ENCODE data around the gene KANK3.
"Not testable (repeated sequence)": the region's sequence is repeated elsewhere in the genome, so short reads cannot be mapped to it uniquely, and the experiment has no call there.

DNA sequence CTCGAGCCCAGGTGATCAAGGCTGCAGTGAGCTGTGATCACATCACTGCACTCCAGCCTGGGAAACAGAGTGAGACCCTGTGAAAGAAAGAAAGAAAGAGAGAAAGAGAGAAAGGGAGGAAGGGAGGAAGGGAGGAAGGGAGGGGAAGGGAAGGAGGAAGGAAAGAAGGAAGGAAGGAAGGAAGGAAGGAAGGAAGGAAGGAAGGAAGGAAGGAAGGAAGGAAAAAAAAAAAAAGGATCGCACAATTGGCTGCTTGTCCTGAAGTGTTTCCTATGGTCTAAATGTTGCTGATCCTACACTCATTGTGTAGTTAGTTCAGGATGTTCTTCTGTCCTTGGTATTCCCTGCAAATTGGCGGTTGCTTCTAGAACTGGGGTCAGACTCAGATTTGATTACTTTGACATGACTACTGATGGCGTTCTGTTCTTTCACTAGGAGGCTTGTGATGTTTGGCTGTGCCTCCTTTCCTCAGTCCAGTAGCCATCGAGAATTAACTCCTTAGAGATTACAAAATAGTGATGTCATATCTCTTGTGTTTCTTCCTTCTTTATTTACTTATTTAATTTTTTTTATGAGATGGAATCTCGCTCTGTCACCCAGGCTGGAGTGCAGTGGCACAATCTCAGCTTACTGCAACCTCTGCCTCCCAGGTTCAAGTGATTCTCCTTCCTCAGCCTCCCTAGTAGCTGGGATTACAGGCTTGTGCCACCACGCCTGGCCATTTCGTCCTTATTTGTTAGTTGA is 6.7 kb upstream of the KANK3 start:
- TF ChIP-seq RELA (IDR thresholded peaks at IDR 0.05; ENCODE audit: borderline replicate concordance, partially characterized antibody); POLR2A (IDR thresholded peaks at IDR 0.05; ENCODE audit: low read depth, low read length); SREBF2 (IDR thresholded peaks at IDR 0.05; ENCODE audit: low read length); YY1 (IDR thresholded peaks at IDR 0.05; ENCODE audit: low read depth, low read length); POLR2AphosphoS5 (IDR thresholded peaks at IDR 0.05; ENCODE audit: low read length); NFXL1 (IDR thresholded peaks at IDR 0.05; ENCODE audit: borderline replicate concordance); CREB1 (IDR thresholded peaks at IDR 0.05; ENCODE audit: low read depth); CHD2 (IDR thresholded peaks at IDR 0.05; ENCODE audit: borderline replicate concordance, low read depth, low read length); STAT1 (conservative IDR thresholded peaks at IDR 0.05): not testable (repeated sequence)
- TF ChIP-seq, protein P1, sequence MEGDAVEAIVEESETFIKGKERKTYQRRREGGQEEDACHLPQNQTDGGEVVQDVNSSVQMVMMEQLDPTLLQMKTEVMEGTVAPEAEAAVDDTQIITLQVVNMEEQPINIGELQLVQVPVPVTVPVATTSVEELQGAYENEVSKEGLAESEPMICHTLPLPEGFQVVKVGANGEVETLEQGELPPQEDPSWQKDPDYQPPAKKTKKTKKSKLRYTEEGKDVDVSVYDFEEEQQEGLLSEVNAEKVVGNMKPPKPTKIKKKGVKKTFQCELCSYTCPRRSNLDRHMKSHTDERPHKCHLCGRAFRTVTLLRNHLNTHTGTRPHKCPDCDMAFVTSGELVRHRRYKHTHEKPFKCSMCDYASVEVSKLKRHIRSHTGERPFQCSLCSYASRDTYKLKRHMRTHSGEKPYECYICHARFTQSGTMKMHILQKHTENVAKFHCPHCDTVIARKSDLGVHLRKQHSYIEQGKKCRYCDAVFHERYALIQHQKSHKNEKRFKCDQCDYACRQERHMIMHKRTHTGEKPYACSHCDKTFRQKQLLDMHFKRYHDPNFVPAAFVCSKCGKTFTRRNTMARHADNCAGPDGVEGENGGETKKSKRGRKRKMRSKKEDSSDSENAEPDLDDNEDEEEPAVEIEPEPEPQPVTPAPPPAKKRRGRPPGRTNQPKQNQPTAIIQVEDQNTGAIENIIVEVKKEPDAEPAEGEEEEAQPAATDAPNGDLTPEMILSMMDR (IDR thresholded peaks at IDR 0.05 in 2 of 3, conservative IDR thresholded peaks at IDR 0.05 in 1 of 3; ENCODE audit: control insufficient read depth in 2 of 3, extremely low read depth in 1 of 3, insufficient read depth in 1 of 3, low read depth in 3 of 3, low read length in 3 of 3): not testable (repeated sequence)
- TF ChIP-seq, protein P2, sequence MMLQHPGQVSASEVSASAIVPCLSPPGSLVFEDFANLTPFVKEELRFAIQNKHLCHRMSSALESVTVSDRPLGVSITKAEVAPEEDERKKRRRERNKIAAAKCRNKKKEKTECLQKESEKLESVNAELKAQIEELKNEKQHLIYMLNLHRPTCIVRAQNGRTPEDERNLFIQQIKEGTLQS (IDR thresholded peaks at IDR 0.05; ENCODE audit: borderline replicate concordance, extremely low read depth, low read depth, low read length): not testable (repeated sequence)
- TF ChIP-seq, protein P3, sequence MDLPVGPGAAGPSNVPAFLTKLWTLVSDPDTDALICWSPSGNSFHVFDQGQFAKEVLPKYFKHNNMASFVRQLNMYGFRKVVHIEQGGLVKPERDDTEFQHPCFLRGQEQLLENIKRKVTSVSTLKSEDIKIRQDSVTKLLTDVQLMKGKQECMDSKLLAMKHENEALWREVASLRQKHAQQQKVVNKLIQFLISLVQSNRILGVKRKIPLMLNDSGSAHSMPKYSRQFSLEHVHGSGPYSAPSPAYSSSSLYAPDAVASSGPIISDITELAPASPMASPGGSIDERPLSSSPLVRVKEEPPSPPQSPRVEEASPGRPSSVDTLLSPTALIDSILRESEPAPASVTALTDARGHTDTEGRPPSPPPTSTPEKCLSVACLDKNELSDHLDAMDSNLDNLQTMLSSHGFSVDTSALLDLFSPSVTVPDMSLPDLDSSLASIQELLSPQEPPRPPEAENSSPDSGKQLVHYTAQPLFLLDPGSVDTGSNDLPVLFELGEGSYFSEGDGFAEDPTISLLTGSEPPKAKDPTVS (IDR thresholded peaks at IDR 0.05; ENCODE audit: low read depth, low read length): not testable (repeated sequence)
- TF ChIP-seq, protein P4, sequence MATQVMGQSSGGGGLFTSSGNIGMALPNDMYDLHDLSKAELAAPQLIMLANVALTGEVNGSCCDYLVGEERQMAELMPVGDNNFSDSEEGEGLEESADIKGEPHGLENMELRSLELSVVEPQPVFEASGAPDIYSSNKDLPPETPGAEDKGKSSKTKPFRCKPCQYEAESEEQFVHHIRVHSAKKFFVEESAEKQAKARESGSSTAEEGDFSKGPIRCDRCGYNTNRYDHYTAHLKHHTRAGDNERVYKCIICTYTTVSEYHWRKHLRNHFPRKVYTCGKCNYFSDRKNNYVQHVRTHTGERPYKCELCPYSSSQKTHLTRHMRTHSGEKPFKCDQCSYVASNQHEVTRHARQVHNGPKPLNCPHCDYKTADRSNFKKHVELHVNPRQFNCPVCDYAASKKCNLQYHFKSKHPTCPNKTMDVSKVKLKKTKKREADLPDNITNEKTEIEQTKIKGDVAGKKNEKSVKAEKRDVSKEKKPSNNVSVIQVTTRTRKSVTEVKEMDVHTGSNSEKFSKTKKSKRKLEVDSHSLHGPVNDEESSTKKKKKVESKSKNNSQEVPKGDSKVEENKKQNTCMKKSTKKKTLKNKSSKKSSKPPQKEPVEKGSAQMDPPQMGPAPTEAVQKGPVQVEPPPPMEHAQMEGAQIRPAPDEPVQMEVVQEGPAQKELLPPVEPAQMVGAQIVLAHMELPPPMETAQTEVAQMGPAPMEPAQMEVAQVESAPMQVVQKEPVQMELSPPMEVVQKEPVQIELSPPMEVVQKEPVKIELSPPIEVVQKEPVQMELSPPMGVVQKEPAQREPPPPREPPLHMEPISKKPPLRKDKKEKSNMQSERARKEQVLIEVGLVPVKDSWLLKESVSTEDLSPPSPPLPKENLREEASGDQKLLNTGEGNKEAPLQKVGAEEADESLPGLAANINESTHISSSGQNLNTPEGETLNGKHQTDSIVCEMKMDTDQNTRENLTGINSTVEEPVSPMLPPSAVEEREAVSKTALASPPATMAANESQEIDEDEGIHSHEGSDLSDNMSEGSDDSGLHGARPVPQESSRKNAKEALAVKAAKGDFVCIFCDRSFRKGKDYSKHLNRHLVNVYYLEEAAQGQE (IDR thresholded peaks at IDR 0.05; ENCODE audit: low read depth, low read length): not testable (repeated sequence)
- TF ChIP-seq, protein P5, sequence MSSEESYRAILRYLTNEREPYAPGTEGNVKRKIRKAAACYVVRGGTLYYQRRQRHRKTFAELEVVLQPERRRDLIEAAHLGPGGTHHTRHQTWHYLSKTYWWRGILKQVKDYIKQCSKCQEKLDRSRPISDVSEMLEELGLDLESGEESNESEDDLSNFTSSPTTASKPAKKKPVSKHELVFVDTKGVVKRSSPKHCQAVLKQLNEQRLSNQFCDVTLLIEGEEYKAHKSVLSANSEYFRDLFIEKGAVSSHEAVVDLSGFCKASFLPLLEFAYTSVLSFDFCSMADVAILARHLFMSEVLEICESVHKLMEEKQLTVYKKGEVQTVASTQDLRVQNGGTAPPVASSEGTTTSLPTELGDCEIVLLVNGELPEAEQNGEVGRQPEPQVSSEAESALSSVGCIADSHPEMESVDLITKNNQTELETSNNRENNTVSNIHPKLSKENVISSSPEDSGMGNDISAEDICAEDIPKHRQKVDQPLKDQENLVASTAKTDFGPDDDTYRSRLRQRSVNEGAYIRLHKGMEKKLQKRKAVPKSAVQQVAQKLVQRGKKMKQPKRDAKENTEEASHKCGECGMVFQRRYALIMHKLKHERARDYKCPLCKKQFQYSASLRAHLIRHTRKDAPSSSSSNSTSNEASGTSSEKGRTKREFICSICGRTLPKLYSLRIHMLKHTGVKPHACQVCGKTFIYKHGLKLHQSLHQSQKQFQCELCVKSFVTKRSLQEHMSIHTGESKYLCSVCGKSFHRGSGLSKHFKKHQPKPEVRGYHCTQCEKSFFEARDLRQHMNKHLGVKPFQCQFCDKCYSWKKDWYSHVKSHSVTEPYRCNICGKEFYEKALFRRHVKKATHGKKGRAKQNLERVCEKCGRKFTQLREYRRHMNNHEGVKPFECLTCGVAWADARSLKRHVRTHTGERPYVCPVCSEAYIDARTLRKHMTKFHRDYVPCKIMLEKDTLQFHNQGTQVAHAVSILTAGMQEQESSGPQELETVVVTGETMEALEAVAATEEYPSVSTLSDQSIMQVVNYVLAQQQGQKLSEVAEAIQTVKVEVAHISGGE (CRISPR knock-in tag; IDR thresholded peaks at IDR 0.05): not testable (repeated sequence)

Measured in GM12878 (cell line).